Measurements from ENCODE around the gene ANAPC16.

DNA sequence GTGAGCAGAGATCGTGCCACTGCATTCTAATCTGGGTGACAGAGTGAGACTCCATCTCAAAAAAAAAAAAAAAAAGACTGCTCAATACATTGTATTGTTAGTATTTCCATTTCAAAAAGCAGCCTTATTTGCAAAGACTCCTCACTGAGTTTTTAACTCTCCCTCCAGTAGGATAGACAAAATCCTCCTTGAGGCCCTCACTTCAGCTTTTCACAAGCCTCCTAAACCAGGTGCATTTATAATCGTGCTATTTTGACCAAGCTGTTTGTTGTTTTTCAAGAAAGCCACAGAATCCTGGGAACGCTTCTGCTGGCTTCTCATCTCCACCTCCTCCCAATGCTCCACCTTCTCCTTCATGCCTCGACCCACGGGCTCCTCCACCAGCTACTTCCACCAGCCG, 51.6 kb downstream of the ANAPC16 start:
- TF ChIP-seq, protein P1, sequence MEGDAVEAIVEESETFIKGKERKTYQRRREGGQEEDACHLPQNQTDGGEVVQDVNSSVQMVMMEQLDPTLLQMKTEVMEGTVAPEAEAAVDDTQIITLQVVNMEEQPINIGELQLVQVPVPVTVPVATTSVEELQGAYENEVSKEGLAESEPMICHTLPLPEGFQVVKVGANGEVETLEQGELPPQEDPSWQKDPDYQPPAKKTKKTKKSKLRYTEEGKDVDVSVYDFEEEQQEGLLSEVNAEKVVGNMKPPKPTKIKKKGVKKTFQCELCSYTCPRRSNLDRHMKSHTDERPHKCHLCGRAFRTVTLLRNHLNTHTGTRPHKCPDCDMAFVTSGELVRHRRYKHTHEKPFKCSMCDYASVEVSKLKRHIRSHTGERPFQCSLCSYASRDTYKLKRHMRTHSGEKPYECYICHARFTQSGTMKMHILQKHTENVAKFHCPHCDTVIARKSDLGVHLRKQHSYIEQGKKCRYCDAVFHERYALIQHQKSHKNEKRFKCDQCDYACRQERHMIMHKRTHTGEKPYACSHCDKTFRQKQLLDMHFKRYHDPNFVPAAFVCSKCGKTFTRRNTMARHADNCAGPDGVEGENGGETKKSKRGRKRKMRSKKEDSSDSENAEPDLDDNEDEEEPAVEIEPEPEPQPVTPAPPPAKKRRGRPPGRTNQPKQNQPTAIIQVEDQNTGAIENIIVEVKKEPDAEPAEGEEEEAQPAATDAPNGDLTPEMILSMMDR (IDR thresholded peaks at IDR 0.05 in 8 of 11, conservative IDR thresholded peaks at IDR 0.05 in 3 of 11), result no peak
- TF ChIP-seq POLR2AphosphoS5 (IDR thresholded peaks at IDR 0.05) (no peak), POLR2A (IDR thresholded peaks at IDR 0.05) (no peak)
